ENCODE data around the gene CDKAL1. TPM values are rescaled to one million over a fixed set of nuclear protein-coding genes. Genes with fewer than 3 reads are reported as not detected.
A peak's percentile ranks its signal among the peaks of the same experiment; 100 is the strongest.

The CDKAL1 gene
- total RNA-seq, 1 experiment from 2014 or later, result 13.8 TPM

DNA sequence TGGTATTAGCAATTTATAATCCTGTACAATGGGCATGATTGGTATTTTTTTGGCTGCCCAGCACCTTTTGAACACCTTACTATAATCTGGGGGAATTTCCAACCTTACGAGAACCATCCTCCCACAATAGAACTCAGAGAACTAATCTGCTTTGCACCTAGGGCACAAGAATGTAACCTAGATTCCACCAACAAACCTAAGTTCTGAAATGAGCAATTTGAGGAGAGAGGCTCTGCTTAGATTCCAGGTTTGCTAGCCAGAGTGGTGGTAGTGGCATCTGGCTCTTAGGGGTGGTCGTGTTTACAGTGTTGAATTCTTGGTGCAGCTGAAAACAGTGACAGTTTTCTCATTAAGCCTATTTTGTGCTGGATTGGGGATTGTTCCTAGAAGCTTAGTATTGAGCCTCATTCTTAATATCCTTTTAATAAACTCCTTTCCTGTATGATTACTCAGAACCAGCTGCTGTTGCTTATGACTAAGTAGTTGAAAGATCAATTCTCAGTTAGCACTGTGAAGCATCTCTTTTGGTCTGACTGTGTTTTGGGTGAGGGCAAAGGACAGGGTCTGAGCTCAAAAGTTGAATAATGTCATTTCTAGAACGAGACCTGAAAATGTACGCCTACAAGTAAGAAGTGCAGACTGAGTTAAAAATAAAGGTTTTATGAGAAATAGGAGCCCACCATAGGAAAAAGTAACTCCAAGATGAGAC, 385.6 kb downstream of the CDKAL1 start:
- CTCF ChIA-PET, result no interaction called here

DNA sequence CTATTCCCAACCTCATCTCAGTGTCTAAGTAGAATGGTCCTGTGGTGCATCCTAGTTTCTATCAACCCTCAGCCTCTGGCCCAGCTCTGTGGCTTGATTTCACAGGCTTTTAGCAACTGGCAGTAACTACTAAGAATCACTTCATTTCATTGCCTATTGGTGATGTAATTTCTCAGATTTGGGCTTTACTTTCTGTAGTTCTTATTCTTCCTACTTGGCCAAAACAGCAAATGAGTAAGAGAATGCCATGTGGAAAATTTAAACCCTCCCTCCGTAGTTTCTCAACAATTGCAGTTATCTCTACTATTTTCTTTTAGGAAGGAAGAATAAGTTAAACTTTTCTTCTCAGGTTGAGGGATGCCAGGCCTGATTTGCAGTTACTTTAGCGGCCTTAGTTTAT, 387.3 kb downstream of the CDKAL1 start:
- H3K9me2 ChIP-seq (replicated peaks; ENCODE audit: low read length), result no peaks in the 10 kb centered on the region
- no TSS peak for BruUV-seq (replicated peaks)

More for the DNA sequence above, 385.6 kb downstream of the CDKAL1 start:
- Histone ChIP-seq H3K9ac (ENCODE audit: low read length) (no peak overlapping the region), H3K9me2 (replicated peaks; ENCODE audit: low read length) (no peaks in the 10 kb centered on the region), H3K4me2 (ENCODE audit: low read length) (peak overlapping the region; percentile 34), H3K27ac (ENCODE audit: low read length) (peak overlapping the region; percentile 29; the same call in 1 of the 2 replicates), H3F3A (ENCODE audit: low read length, unreplicated experiment) (no peaks in the 10 kb centered on the region), H3K9me3 (ENCODE audit: low read length) (no peaks in the 10 kb centered on the region), H3K4me1 (ENCODE audit: insufficient read depth, low read length) (peaks cover 45% of the 10 kb centered on the region), H4K20me1 (ENCODE audit: low read length) (no peaks in the 10 kb centered on the region), H2AFZ (ENCODE audit: low read length) (no peak overlapping the region), H3K79me2 (ENCODE audit: low read length) (no peaks in the 10 kb centered on the region), H3K36me3 (ENCODE audit: low read depth, low read length) (no peaks in the 10 kb centered on the region), H3K4me3 (ENCODE audit: low read length) (no peak overlapping the region), H3K27me3 (ENCODE audit: low read length) (no peaks in the 10 kb centered on the region)
- BruUV-seq (replicated peaks), result no TSS peak
- ATAC-seq (peak; percentile 45), DNase-seq (peak; percentile 49)
- intact Hi-C loops (cut with micrococcal nuclease), result loop anchor here (5.0 kb wide), 2 partner anchors 43 to 87 kb away; no protein-coding TSS in a partner anchor
- TF ChIP-seq, protein P1, sequence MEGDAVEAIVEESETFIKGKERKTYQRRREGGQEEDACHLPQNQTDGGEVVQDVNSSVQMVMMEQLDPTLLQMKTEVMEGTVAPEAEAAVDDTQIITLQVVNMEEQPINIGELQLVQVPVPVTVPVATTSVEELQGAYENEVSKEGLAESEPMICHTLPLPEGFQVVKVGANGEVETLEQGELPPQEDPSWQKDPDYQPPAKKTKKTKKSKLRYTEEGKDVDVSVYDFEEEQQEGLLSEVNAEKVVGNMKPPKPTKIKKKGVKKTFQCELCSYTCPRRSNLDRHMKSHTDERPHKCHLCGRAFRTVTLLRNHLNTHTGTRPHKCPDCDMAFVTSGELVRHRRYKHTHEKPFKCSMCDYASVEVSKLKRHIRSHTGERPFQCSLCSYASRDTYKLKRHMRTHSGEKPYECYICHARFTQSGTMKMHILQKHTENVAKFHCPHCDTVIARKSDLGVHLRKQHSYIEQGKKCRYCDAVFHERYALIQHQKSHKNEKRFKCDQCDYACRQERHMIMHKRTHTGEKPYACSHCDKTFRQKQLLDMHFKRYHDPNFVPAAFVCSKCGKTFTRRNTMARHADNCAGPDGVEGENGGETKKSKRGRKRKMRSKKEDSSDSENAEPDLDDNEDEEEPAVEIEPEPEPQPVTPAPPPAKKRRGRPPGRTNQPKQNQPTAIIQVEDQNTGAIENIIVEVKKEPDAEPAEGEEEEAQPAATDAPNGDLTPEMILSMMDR (conservative IDR thresholded peaks at IDR 0.05; ENCODE audit: low read depth, low read length), result no peak
- no peak for TF ChIP-seq EZH2 (IDR thresholded peaks at IDR 0.05; ENCODE audit: low read length, unreplicated experiment)
- no peak for TF ChIP-seq EZH2phosphoT487 (IDR thresholded peaks at IDR 0.05; ENCODE audit: borderline replicate concordance, low read length)
- POLR2A ChIA-PET (ENCODE audit: unreplicated experiment), result no interaction called here

More for the DNA sequence above, 387.3 kb downstream of the CDKAL1 start:
- no peaks in the 10 kb centered on the region for H3K36me3 ChIP-seq (ENCODE audit: low read depth, low read length)
- intact Hi-C loops (cut with micrococcal nuclease), result loop anchor here (5.0 kb wide), 2 partner anchors 44 to 86 kb away; no protein-coding TSS in a partner anchor
- no peak overlapping the region for H3K9ac ChIP-seq (ENCODE audit: low read length)
- H3K4me2 ChIP-seq (ENCODE audit: low read length), result no peak overlapping the region
- ATAC-seq, result no peak
- POLR2A ChIA-PET (ENCODE audit: unreplicated experiment), result no interaction called here
- no peaks in the 10 kb centered on the region for H3K9me3 ChIP-seq (ENCODE audit: low read length)
- H3K4me3 ChIP-seq (ENCODE audit: low read length), result no peak overlapping the region
- no peak overlapping the region for H3K27ac ChIP-seq (ENCODE audit: low read length)
- H2AFZ ChIP-seq (ENCODE audit: low read length), result no peak overlapping the region
- H3K27me3 ChIP-seq (ENCODE audit: low read length), result no peaks in the 10 kb centered on the region
- no peaks in the 10 kb centered on the region for H3F3A ChIP-seq (ENCODE audit: low read length, unreplicated experiment)
- CTCF ChIA-PET, result no interaction called here
- H3K79me2 ChIP-seq (ENCODE audit: low read length), result no peaks in the 10 kb centered on the region
- no peaks in the 10 kb centered on the region for H4K20me1 ChIP-seq (ENCODE audit: low read length)
- TF ChIP-seq, protein P1 (conservative IDR thresholded peaks at IDR 0.05; ENCODE audit: low read depth, low read length), result no peak
- TF ChIP-seq EZH2 (IDR thresholded peaks at IDR 0.05; ENCODE audit: low read length, unreplicated experiment), result no peak
- no peak for TF ChIP-seq EZH2phosphoT487 (IDR thresholded peaks at IDR 0.05; ENCODE audit: borderline replicate concordance, low read length)
- peaks cover 53% of the 10 kb centered on the region for H3K4me1 ChIP-seq (ENCODE audit: insufficient read depth, low read length)
- DNase-seq, result no peak
